ENCODE results near the gene ZNF22. TPM values are rescaled to one million over a fixed set of nuclear protein-coding genes. Genes with fewer than 3 reads are reported as not detected.

ZNF22 gene
- total and polyA plus RNA-seq, 2 of the 4 experiments (the other 2 are of a cell fraction) = 10.6 to 12.4 TPM

Other genes with a start within 250 kb of the ZNF22 start
- gene TMEM72, start 89.6 kb upstream of the ZNF22 start, total RNA-seq (2012; rRNA removed) = not detected in 2 replicates
- gene TMEM72, start 89.6 kb upstream of the ZNF22 start, polyA plus RNA-seq (2012; rRNA removed) = not detected in 2 replicates
- gene RASSF4, start 41.1 kb upstream of the ZNF22 start, total RNA-seq (2012; rRNA removed) = 5.9 and 6.1 TPM in 2 replicates
- 8.6 and 10.1 TPM in 2 replicates for gene RASSF4, start 41.1 kb upstream of the ZNF22 start, polyA plus RNA-seq (2012; rRNA removed)
- 11.7 and 13.6 TPM in 2 replicates for gene DEPP1, start 22.1 kb upstream of the ZNF22 start, total RNA-seq (2012; rRNA removed)
- 19.7 and 30.0 TPM in 2 replicates for gene DEPP1, start 22.1 kb upstream of the ZNF22 start, polyA plus RNA-seq (2012; rRNA removed)

Data from IMR-90 (cell line).